Activated B cell treated with CpG ODN at 0.5 μM for 24 hours (primary cell): ENCODE measurements around the gene TGFB2. TPM values are rescaled to one million over a fixed set of nuclear protein-coding genes. Genes with fewer than 3 reads are reported as not detected.

Source experiments
- ATAC-seq: fragments of 200-7000 bp; cut with Tn5 transposase; one replicate; pipeline ENCODE4 v1.10.0; 2021; ENCODE audit warnings: low read depth, mild to moderate bottlenecking, moderate library complexity
- CTCF ChIA-PET: fragments of 350-600 bp; sonication (Branson Sonifier 250); formaldehyde crosslinking; loops from one replicate; lab custom pipeline; 2021; ENCODE audit warnings: antibody characterized with exemption; lab: Charles Lee
- POLR2A ChIA-PET: fragments of 350-600 bp; sonication (Branson Sonifier 250); formaldehyde crosslinking; loops from one replicate; lab custom pipeline; 2021; ENCODE audit warnings: antibody characterized with exemption; lab: Charles Lee
- DNase-seq: peaks from one replicate; pipeline ENCODE4 v3.0.0; 2022
- H3K27ac Mint-ChIP-seq: one replicate; pipeline ENCODE4 v1.8.0; 2020; ENCODE audit warnings: mixed read lengths
- H3K27me3 Mint-ChIP-seq: one replicate; pipeline ENCODE4 v1.8.0; 2021; ENCODE audit warnings: mixed read lengths
- H3K36me3 Mint-ChIP-seq: one replicate; pipeline ENCODE4 v1.8.0; 2021; ENCODE audit warnings: low read depth, mixed read lengths
- H3K4me1 Mint-ChIP-seq: one replicate; pipeline ENCODE4 v1.8.0; 2021; ENCODE audit warnings: mixed read lengths
- H3K4me3 Mint-ChIP-seq: one replicate; pipeline ENCODE4 v1.8.0; 2020; ENCODE audit warnings: mild to moderate bottlenecking, mixed read lengths
- H3K9me3 Mint-ChIP-seq: one replicate; pipeline ENCODE4 v1.8.0; 2020; ENCODE audit warnings: mixed read lengths
- intact Hi-C: fragments of 100-400 bp; cut with micrococcal nuclease; formaldehyde crosslinking; loops from one replicate; pipeline ENCODE4 v1.15.1; 2024
- total RNA-seq: library from RNA; stranded (reverse); gene quantifications from 2 replicates; pipeline ENCODE4 v1.2.3, GENCODE V29; 2022
- TF ChIP-seq, protein P1 (sequence below): fragments of 200-600 bp; IDR thresholded peaks from one replicate; pipeline ENCODE4 v1.8.0; 2022; ENCODE audit warnings: antibody characterized with exemption, mild to moderate bottlenecking

The TGFB2 gene
- total RNA-seq, 1 donor from 2014 or later = 1.6 TPM

DNA sequence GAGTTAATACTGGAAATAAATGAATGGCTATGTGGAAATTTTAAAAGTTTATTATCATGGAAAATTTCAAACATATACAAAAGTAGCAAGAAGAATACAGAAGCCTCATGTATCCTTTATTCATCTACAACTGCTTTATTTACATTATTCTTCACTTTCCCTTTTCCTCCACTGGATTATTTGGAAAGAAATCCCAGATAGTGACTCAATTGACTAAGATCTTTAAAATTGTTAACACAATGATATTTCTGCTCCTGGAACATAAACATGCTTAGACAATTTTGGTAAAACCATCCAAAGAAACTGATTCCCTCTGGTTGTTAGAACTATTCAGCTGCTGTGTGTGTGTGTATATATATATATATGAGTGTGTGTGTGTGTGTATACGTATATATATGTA, 116.2 kb downstream of the TGFB2 start:
- no peak for DNase-seq
- H3K4me1 Mint-ChIP-seq = peaks cover 15% of the 10 kb centered on the region
- ChIA-PET POLR2A (no interaction called here), CTCF (no interaction called here)
- no peak overlapping the region for H3K27ac Mint-ChIP-seq
- intact Hi-C loops = no loop called here
- peaks cover under 1% of the 10 kb centered on the region for H3K9me3 Mint-ChIP-seq
- TF ChIP-seq, protein P1, sequence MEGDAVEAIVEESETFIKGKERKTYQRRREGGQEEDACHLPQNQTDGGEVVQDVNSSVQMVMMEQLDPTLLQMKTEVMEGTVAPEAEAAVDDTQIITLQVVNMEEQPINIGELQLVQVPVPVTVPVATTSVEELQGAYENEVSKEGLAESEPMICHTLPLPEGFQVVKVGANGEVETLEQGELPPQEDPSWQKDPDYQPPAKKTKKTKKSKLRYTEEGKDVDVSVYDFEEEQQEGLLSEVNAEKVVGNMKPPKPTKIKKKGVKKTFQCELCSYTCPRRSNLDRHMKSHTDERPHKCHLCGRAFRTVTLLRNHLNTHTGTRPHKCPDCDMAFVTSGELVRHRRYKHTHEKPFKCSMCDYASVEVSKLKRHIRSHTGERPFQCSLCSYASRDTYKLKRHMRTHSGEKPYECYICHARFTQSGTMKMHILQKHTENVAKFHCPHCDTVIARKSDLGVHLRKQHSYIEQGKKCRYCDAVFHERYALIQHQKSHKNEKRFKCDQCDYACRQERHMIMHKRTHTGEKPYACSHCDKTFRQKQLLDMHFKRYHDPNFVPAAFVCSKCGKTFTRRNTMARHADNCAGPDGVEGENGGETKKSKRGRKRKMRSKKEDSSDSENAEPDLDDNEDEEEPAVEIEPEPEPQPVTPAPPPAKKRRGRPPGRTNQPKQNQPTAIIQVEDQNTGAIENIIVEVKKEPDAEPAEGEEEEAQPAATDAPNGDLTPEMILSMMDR = no peak
- ATAC-seq = no peak
- H3K36me3 Mint-ChIP-seq = no peaks in the 10 kb centered on the region
- H3K27me3 Mint-ChIP-seq = no peaks in the 10 kb centered on the region
- no peak overlapping the region for H3K4me3 Mint-ChIP-seq

GRCh38 chr1:218462116-218462515, 117.0 kb downstream of the TGFB2 start:
- intact Hi-C loops = no loop called here
- POLR2A ChIA-PET = no interaction called here

GRCh38 chr1:218462587-218462986, 117.5 kb downstream of the TGFB2 start:
- Mint-ChIP-seq H3K36me3 (no peaks in the 10 kb centered on the region), H3K27me3 (no peaks in the 10 kb centered on the region), H3K27ac (no peak overlapping the region), H3K9me3 (no peaks in the 10 kb centered on the region), H3K4me1 (peaks cover 13% of the 10 kb centered on the region), H3K4me3 (no peak overlapping the region)
- ChIA-PET POLR2A (no interaction called here), CTCF (no interaction called here)
- TF ChIP-seq, protein P1 = no peak
- no peak for DNase-seq
- intact Hi-C loops = no loop called here
- no peak for ATAC-seq

More at GRCh38 chr1:218462116-218462515, 117.0 kb downstream of the TGFB2 start:
- no peak overlapping the region for H3K4me3 Mint-ChIP-seq
- DNase-seq (no peak), ATAC-seq (no peak)
- TF ChIP-seq, protein P1 = no peak
- H3K9me3 Mint-ChIP-seq = no peaks in the 10 kb centered on the region
- no peak overlapping the region for H3K27ac Mint-ChIP-seq
- H3K36me3 Mint-ChIP-seq = no peaks in the 10 kb centered on the region
- CTCF ChIA-PET = no interaction called here
- H3K4me1 Mint-ChIP-seq = peaks cover 13% of the 10 kb centered on the region
- H3K27me3 Mint-ChIP-seq = no peaks in the 10 kb centered on the region

GRCh38 chr1:218463194-218464156, 118.3 kb downstream of the TGFB2 start:
- intact Hi-C loops = no loop called here
- DNase-seq (no peak), ATAC-seq (no peak)
- Mint-ChIP-seq H3K4me3 (no peak overlapping the region), H3K36me3 (no peaks in the 10 kb centered on the region), H3K27me3 (no peaks in the 10 kb centered on the region), H3K27ac (no peak overlapping the region), H3K9me3 (no peaks in the 10 kb centered on the region), H3K4me1 (peaks cover 15% of the 10 kb centered on the region)
- TF ChIP-seq, protein P1 = no peak
- POLR2A ChIA-PET = no interaction called here
- CTCF ChIA-PET = no interaction called here

- DNase-seq (no peak), ATAC-seq (no peak)
- peaks cover 9% of the 10 kb centered on the region for H3K4me1 Mint-ChIP-seq
- POLR2A ChIA-PET = no interaction called here
- no peaks in the 10 kb centered on the region for H3K27me3 Mint-ChIP-seq
- H3K27ac Mint-ChIP-seq = no peak overlapping the region
- no peaks in the 10 kb centered on the region for H3K9me3 Mint-ChIP-seq
- no peaks in the 10 kb centered on the region for H3K36me3 Mint-ChIP-seq
- TF ChIP-seq, protein P1 = no peak
- CTCF ChIA-PET = no interaction called here
- H3K4me3 Mint-ChIP-seq = no peak overlapping the region
- intact Hi-C loops = no loop called here
These were observed 119.7 kb downstream of the TGFB2 start for GRCh38 chr1:218464871-218465270.
